Gastrocnemius medialis (tissue), 4 donors: ENCODE data around the gene OTOG.

Experiments
- CTCF ChIP-seq, 5 experiments: fragments of 450-650 bp in 3 of 5; fragments of 200-600 bp in 2 of 5; sonication (generic) in 2 of 5; IDR thresholded peaks in 4 of 5; conservative IDR thresholded peaks in 1 of 5; 1 replicate in 4 of 5; 2 replicates in 1 of 5; pipeline ENCODE4 v1.5.1; 2016 to 2019; ENCODE audit warnings: antibody characterized with exemption in 5 of 5, mild to moderate bottlenecking in 3 of 5, moderate library complexity in 3 of 5
- POLR2A ChIP-seq, 2 donors: fragments of 450-650 bp; IDR thresholded peaks; one replicate each; pipeline ENCODE4 v1.6.1; 2017; ENCODE audit warnings: antibody characterized with exemption in 2 of 2, mild to moderate bottlenecking in 2 of 2, moderate library complexity in 2 of 2

- no peak for TF ChIP-seq CTCF (IDR thresholded peaks at IDR 0.05 in 4 of 5, conservative IDR thresholded peaks at IDR 0.05 in 1 of 5)
- no peak for TF ChIP-seq POLR2A (IDR thresholded peaks at IDR 0.05)
Measured at GRCh38 chr11:17599460-17599925, 52.4 kb downstream of the OTOG start.
